Hindlimb muscle (tissue), 1 donor: ENCODE data around the gene PIGU. TPM values are rescaled to one million over a fixed set of nuclear protein-coding genes. Genes with fewer than 3 reads are reported as not detected.
A peak's percentile ranks its signal among the peaks of the same experiment; 100 is the strongest.

Experiments
- DNase-seq: peaks from one replicate; pipeline ENCODE4 v3.0.0-alpha.2; 2013
- polyA plus RNA-seq: library from polyadenylated mRNA; unstranded; fragments of 120-200 nt; gene quantifications from one replicate; pipeline ENCODE4 v1.2.1, GENCODE V29; 2013; ENCODE audit not compliant: insufficient read length

Gene PIGU
- polyA plus RNA-seq, 1 donor = 21.9 TPM

GRCh38 chr20:34578521-34578920, 98.4 kb downstream of the PIGU start:
- no peak for DNase-seq

- no peak for DNase-seq
Measured at GRCh38 chr20:34578025-34578424, 98.9 kb downstream of the PIGU start.

GRCh38 chr20:34577061-34577460, 99.8 kb downstream of the PIGU start:
- no peak for DNase-seq

GRCh38 chr20:34575756-34576155, 101.1 kb downstream of the PIGU start:
- DNase-seq = no peak

- DNase-seq = no peak
Measured at GRCh38 chr20:34575271-34575670, 101.6 kb downstream of the PIGU start.

GRCh38 chr20:34574861-34575260, 102.0 kb downstream of the PIGU start:
- no peak for DNase-seq

GRCh38 chr20:34574426-34574825, 102.5 kb downstream of the PIGU start:
- no peak for DNase-seq

GRCh38 chr20:34573541-34574300, 103.2 kb downstream of the PIGU start:
- DNase-seq = no peak

GRCh38 chr20:34571753-34572152, 105.1 kb downstream of the PIGU start:
- no peak for DNase-seq

GRCh38 chr20:34570859-34571306, 106.0 kb downstream of the PIGU start:
- DNase-seq = no peak

GRCh38 chr20:34569598-34569997, 107.3 kb downstream of the PIGU start:
- no peak for DNase-seq

GRCh38 chr20:34567892-34568865, 108.7 kb downstream of the PIGU start:
- no peak for DNase-seq

GRCh38 chr20:34566978-34567891, 109.7 kb downstream of the PIGU start:
- no peak for DNase-seq

GRCh38 chr20:34564833-34565232, 112.1 kb downstream of the PIGU start:
- DNase-seq = no peak

GRCh38 chr20:34562641-34563040, 114.3 kb downstream of the PIGU start:
- DNase-seq = no peak

GRCh38 chr20:34561661-34562060, 115.2 kb downstream of the PIGU start:
- no peak for DNase-seq

GRCh38 chr20:34560614-34561013, 116.3 kb downstream of the PIGU start:
- no peak for DNase-seq

GRCh38 chr20:34560141-34560523, 116.8 kb downstream of the PIGU start:
- no peak for DNase-seq

- DNase-seq = peak; percentile 36
Measured at GRCh38 chr20:34559311-34560140, 117.4 kb downstream of the PIGU start.

GRCh38 chr20:34558320-34559218, 118.3 kb downstream of the PIGU start, which contains the start of gene MAP1LC3A:
TSS of gene MAP1LC3A (plus strand) at chr20:34558718. CDS start at chr20:34558869, 151 bp downstream.
- peak; percentile 97 for DNase-seq
